HG02938 (cell line): Measurements from ENCODE around the gene PIP5K1A.

Source experiments
- ATAC-seq: cut with Tn5 transposase; IDR thresholded peaks from one replicate; pipeline ENCODE4 v1.9.1; 2021; ENCODE audit warnings: mild to moderate bottlenecking, moderate library complexity; ENCODE audit not compliant: unreplicated experiment

Gene PIP5K1A

GRCh38 chr1:151287767-151288500, 89.6 kb downstream of the PIP5K1A start:
- ATAC-seq: no peak

GRCh38 chr1:151288502-151288901, 90.2 kb downstream of the PIP5K1A start:
- no peak for ATAC-seq

GRCh38 chr1:151289080-151289935, 91.0 kb downstream of the PIP5K1A start:
- ATAC-seq: no peak

- no peak for ATAC-seq
Measured at GRCh38 chr1:151289991-151290708, 91.8 kb downstream of the PIP5K1A start.

GRCh38 chr1:151290709-151291303, 92.5 kb downstream of the PIP5K1A start:
- ATAC-seq: no peak

- no peak for ATAC-seq
Measured at GRCh38 chr1:151292207-151293030, 94.1 kb downstream of the PIP5K1A start.

GRCh38 chr1:151293093-151293492, 94.7 kb downstream of the PIP5K1A start:
- no peak for ATAC-seq

GRCh38 chr1:151294742-151295462, 96.5 kb downstream of the PIP5K1A start:
- ATAC-seq: no peak
